ENCODE data around the gene EPHA5. TPM values are rescaled to one million over a fixed set of nuclear protein-coding genes. Genes with fewer than 3 reads are reported as not detected.

EPHA5 gene
- total RNA-seq, 1 experiment from 2014 or later, result 0.11 TPM

DNA sequence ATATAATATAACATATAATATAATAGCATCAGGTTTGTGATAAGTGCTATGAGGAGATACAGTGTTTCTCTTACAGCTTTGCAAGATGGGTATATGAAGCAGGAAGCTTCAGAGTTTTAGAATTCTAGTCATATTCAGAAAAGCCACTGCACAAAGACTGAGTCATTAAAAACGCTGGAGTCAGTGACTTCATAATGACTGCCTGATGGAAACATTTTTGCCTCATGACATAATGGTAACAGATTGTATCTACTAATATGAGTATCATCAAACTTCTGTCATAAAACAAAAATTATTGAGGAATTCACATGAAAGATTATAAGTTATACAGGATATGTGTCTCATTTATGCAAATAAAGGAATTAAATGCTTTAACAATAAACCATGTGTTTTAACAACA is 46.8 kb downstream of the EPHA5 start:
- Histone ChIP-seq H3K4me3 (ENCODE audit: low read depth, low read length) (no peak overlapping the region), H3K4me1 (no peaks in the 10 kb centered on the region), H3K9me3 (no peaks in the 10 kb centered on the region), H3K36me3 (ENCODE audit: control insufficient read depth, insufficient read depth, low read length) (no peaks in the 10 kb centered on the region), H3K27me3 (replicated peaks; ENCODE audit: control insufficient read depth, insufficient read depth, low read length) (no peaks in the 10 kb centered on the region)
- ChIA-PET POLR2A (no interaction called here), CTCF (no interaction called here)
- BruUV-seq (replicated peaks), result no TSS peak
- intact Hi-C loops (cut with micrococcal nuclease; ENCODE audit: unreplicated experiment), result no loop called here
- H3K4me1 Mint-ChIP-seq (ENCODE audit: low read depth, unreplicated experiment), result no peaks in the 10 kb centered on the region
- H3K36me3 Mint-ChIP-seq (ENCODE audit: insufficient read depth, unreplicated experiment), result no peaks in the 10 kb centered on the region
- H3K4me3 Mint-ChIP-seq (ENCODE audit: unreplicated experiment), result no peak overlapping the region
- TF ChIP-seq, protein P1, sequence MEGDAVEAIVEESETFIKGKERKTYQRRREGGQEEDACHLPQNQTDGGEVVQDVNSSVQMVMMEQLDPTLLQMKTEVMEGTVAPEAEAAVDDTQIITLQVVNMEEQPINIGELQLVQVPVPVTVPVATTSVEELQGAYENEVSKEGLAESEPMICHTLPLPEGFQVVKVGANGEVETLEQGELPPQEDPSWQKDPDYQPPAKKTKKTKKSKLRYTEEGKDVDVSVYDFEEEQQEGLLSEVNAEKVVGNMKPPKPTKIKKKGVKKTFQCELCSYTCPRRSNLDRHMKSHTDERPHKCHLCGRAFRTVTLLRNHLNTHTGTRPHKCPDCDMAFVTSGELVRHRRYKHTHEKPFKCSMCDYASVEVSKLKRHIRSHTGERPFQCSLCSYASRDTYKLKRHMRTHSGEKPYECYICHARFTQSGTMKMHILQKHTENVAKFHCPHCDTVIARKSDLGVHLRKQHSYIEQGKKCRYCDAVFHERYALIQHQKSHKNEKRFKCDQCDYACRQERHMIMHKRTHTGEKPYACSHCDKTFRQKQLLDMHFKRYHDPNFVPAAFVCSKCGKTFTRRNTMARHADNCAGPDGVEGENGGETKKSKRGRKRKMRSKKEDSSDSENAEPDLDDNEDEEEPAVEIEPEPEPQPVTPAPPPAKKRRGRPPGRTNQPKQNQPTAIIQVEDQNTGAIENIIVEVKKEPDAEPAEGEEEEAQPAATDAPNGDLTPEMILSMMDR (IDR thresholded peaks at IDR 0.05; ENCODE audit: insufficient read depth in 1 of 2, low read depth in 1 of 2, low read length in 1 of 2, severe bottlenecking in 1 of 2, unreplicated experiment in 1 of 2), result no peak
- H3K27me3 Mint-ChIP-seq (ENCODE audit: insufficient read depth, unreplicated experiment), result no peaks in the 10 kb centered on the region
- DNase-seq, result no peak
- H3K27ac Mint-ChIP-seq (ENCODE audit: unreplicated experiment), result no peak overlapping the region
- no peaks in the 10 kb centered on the region for H3K9me3 Mint-ChIP-seq (ENCODE audit: unreplicated experiment)

DNA sequence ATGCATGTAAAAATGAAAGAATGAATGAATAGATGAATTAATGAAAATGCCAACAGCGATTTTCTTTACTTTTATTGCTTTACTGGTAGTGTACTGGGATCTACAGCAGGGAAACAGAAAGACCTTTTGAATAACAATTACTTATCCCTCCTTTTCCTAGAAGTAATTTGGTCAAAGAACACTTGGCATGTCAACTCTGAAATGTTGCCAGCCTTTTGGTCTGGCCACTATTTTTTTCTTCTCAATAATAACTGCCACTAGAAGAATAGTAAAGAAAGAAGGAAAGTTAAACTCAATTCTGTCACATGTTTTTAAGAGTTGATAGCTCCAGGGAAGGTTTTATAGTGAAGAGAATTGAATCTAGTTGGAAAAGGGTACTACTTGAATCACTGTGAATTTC is 52.9 kb downstream of the EPHA5 start:
- POLR2A ChIA-PET, result no interaction called here
- BruUV-seq (replicated peaks), result no TSS peak
- no peak overlapping the region for H3K4me3 ChIP-seq (ENCODE audit: low read depth, low read length)
- no peaks in the 10 kb centered on the region for H3K4me1 ChIP-seq
- H3K4me1 Mint-ChIP-seq (ENCODE audit: low read depth, unreplicated experiment), result no peaks in the 10 kb centered on the region
- no peaks in the 10 kb centered on the region for H3K36me3 ChIP-seq (ENCODE audit: control insufficient read depth, insufficient read depth, low read length)
- CTCF ChIA-PET, result no interaction called here
- no peaks in the 10 kb centered on the region for H3K36me3 Mint-ChIP-seq (ENCODE audit: insufficient read depth, unreplicated experiment)
- no peaks in the 10 kb centered on the region for H3K27me3 Mint-ChIP-seq (ENCODE audit: insufficient read depth, unreplicated experiment)
- intact Hi-C loops (cut with micrococcal nuclease; ENCODE audit: unreplicated experiment), result no loop called here
- no peak overlapping the region for H3K4me3 Mint-ChIP-seq (ENCODE audit: unreplicated experiment)
- TF ChIP-seq, protein P1 (IDR thresholded peaks at IDR 0.05; ENCODE audit: insufficient read depth in 1 of 2, low read depth in 1 of 2, low read length in 1 of 2, severe bottlenecking in 1 of 2, unreplicated experiment in 1 of 2), result no peak
- no peaks in the 10 kb centered on the region for H3K27me3 ChIP-seq (replicated peaks; ENCODE audit: control insufficient read depth, insufficient read depth, low read length)
- H3K9me3 ChIP-seq, result no peaks in the 10 kb centered on the region
- H3K9me3 Mint-ChIP-seq (ENCODE audit: unreplicated experiment), result no peaks in the 10 kb centered on the region
- DNase-seq, result no peak
- no peak overlapping the region for H3K27ac Mint-ChIP-seq (ENCODE audit: unreplicated experiment)

DNA sequence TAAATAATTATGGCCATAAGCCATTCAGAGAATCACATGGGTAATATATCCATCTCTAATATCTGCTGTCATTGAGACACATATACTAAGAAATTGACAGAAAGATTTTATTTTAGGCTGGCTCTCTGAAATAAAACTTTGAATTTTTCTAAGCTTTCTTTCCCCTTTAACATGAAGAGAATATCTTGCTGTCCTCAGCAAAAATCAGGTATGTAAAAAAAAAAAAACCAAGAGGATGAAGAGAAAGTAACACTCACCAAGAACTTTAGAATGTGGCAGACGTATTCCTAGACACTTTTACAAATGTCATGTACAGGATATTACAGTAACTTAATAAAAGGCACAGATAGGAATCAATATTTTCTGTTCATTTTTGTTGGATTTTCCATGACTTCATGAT is 65.8 kb downstream of the EPHA5 start:
- H3K36me3 Mint-ChIP-seq (ENCODE audit: insufficient read depth, unreplicated experiment), result no peaks in the 10 kb centered on the region
- Histone ChIP-seq H3K9me3 (no peaks in the 10 kb centered on the region), H3K27me3 (replicated peaks; ENCODE audit: control insufficient read depth, insufficient read depth, low read length) (no peaks in the 10 kb centered on the region; the same call in 1 of the 2 replicates), H3K4me1 (no peaks in the 10 kb centered on the region), H3K36me3 (ENCODE audit: control insufficient read depth, insufficient read depth, low read length) (no peaks in the 10 kb centered on the region), H3K4me3 (ENCODE audit: low read depth, low read length) (no peak overlapping the region)
- POLR2A ChIA-PET, result no interaction called here
- no peaks in the 10 kb centered on the region for H3K9me3 Mint-ChIP-seq (ENCODE audit: unreplicated experiment)
- no peak overlapping the region for H3K4me3 Mint-ChIP-seq (ENCODE audit: unreplicated experiment)
- CTCF ChIA-PET, result no interaction called here
- DNase-seq, result no peak
- BruUV-seq (replicated peaks), result no TSS peak
- H3K4me1 Mint-ChIP-seq (ENCODE audit: low read depth, unreplicated experiment), result no peaks in the 10 kb centered on the region
- TF ChIP-seq, protein P1 (IDR thresholded peaks at IDR 0.05; ENCODE audit: insufficient read depth in 1 of 2, low read depth in 1 of 2, low read length in 1 of 2, severe bottlenecking in 1 of 2, unreplicated experiment in 1 of 2), result no peak
- H3K27ac Mint-ChIP-seq (ENCODE audit: unreplicated experiment), result no peak overlapping the region
- intact Hi-C loops (cut with micrococcal nuclease; ENCODE audit: unreplicated experiment), result no loop called here
- peaks cover 3% of the 10 kb centered on the region for H3K27me3 Mint-ChIP-seq (ENCODE audit: insufficient read depth, unreplicated experiment)
